DMS114 treated with DMSO at 0.1 percent for 48 hours (cell line): Measurements from ENCODE around the gene FOXE3.
A peak's percentile ranks its signal among the peaks of the same experiment; 100 is the strongest.

Source experiments
- DNase-seq: peaks from one replicate; lab custom pipeline; 2025; ENCODE audit not compliant: unreplicated experiment; lab: John Stamatoyannopoulos, UW

FOXE3 gene

GRCh38 chr1:47415728-47416318 is at the start of gene FOXE3:
TSS of gene FOXE3 (plus strand) at chr1:47416285. CDS start at chr1:47416316, 31 bp downstream.
- DNase-seq, result no peak

GRCh38 chr1:47367651-47368050 is 48.4 kb upstream of the FOXE3 start:
- no peak for DNase-seq

GRCh38 chr1:47371016-47371517 is 45.0 kb upstream of the FOXE3 start:
- no peak for DNase-seq

- no peak for DNase-seq
These were observed 41.6 kb upstream of the FOXE3 start for GRCh38 chr1:47374501-47374900.

- no peak for DNase-seq
These were observed 37.9 kb upstream of the FOXE3 start for GRCh38 chr1:47378147-47378546.

- DNase-seq, result no peak
These were observed 35.4 kb upstream of the FOXE3 start for GRCh38 chr1:47380699-47381098.

- no peak for DNase-seq
These were observed 33.6 kb upstream of the FOXE3 start for GRCh38 chr1:47382399-47382983.

GRCh38 chr1:47384083-47384482 is 32.0 kb upstream of the FOXE3 start:
- DNase-seq, result no peak

GRCh38 chr1:47385020-47385419 is 31.1 kb upstream of the FOXE3 start:
- no peak for DNase-seq

- DNase-seq, result no peak
These were observed 29.8 kb upstream of the FOXE3 start for GRCh38 chr1:47386268-47386667.

- DNase-seq, result no peak
These were observed 27.8 kb upstream of the FOXE3 start for GRCh38 chr1:47388030-47388890.

GRCh38 chr1:47388891-47389238 is 27.2 kb upstream of the FOXE3 start:
- peak; percentile 76 for DNase-seq

GRCh38 chr1:47389731-47390130 is 26.4 kb upstream of the FOXE3 start:
- DNase-seq, result no peak

- no peak for DNase-seq
These were observed 25.2 kb upstream of the FOXE3 start for GRCh38 chr1:47390843-47391242.

GRCh38 chr1:47393141-47393540 is 22.9 kb upstream of the FOXE3 start:
- no peak for DNase-seq

- no peak for DNase-seq
These were observed 20.7 kb upstream of the FOXE3 start for GRCh38 chr1:47395433-47395832.

- no peak for DNase-seq
These were observed 19.4 kb upstream of the FOXE3 start for GRCh38 chr1:47396671-47397196.

- DNase-seq, result no peak
These were observed 16.8 kb upstream of the FOXE3 start for GRCh38 chr1:47399138-47399845.

GRCh38 chr1:47399846-47400155 is 16.3 kb upstream of the FOXE3 start:
- no peak for DNase-seq

- no peak for DNase-seq
These were observed 14.3 kb upstream of the FOXE3 start for GRCh38 chr1:47401761-47402160.

GRCh38 chr1:47402591-47402990 is 13.5 kb upstream of the FOXE3 start:
- DNase-seq, result no peak
